HepG2 (cell line): Measurements from ENCODE around the gene CDC34.

Experiments used
- FOXA1 ChIP-seq, 2 experiments: fragments of 450-650 bp in 1 of 2; sonication (generic) in 1 of 2; formaldehyde crosslinking in 1 of 2; IDR thresholded peaks; 2 replicates each; pipeline versions ENCODE4 v1.4.0 to v1.6.1; 2016 to 2020; ENCODE audit warnings: missing genetic modification reagents in 1 of 2
- GATAD1 ChIP-seq: IDR thresholded peaks from 2 replicates; pipeline ENCODE4 v1.6.1; 2016; ENCODE audit warnings: missing genetic modification reagents, missing compliant biosample characterization
- RFX5 ChIP-seq: IDR thresholded peaks from 2 replicates; pipeline ENCODE4 v1.6.1; 2011; ENCODE audit warnings: low read depth, low read length, improper control_type of control experiment
- TAF1 ChIP-seq: sonication (generic); formaldehyde crosslinking; IDR thresholded peaks from 2 replicates; pipeline ENCODE4 v1.4.0; 2020; ENCODE audit warnings: missing genetic modification reagents
- ZFY ChIP-seq: sonication (generic); formaldehyde crosslinking; IDR thresholded peaks from 2 replicates; pipeline ENCODE4 v1.4.0; 2020; ENCODE audit warnings: missing genetic modification reagents
- ZNF24 ChIP-seq: fragments of 450-650 bp; IDR thresholded peaks from 2 replicates; pipeline ENCODE4 v1.6.1; 2017; ENCODE audit warnings: antibody characterized with exemption, mild to moderate bottlenecking
- ZNF331 ChIP-seq: sonication (generic); formaldehyde crosslinking; IDR thresholded peaks from 2 replicates; pipeline ENCODE4 v1.4.0; 2020; ENCODE audit warnings: missing genetic modification reagents
- ZNF562 ChIP-seq: sonication (generic); formaldehyde crosslinking; IDR thresholded peaks from 2 replicates; pipeline ENCODE4 v1.8.0; 2022; ENCODE audit warnings: missing genetic modification reagents, borderline replicate concordance
- TF ChIP-seq, protein P1 (sequence below): sonication (generic); formaldehyde crosslinking; IDR thresholded peaks from 2 replicates; pipeline ENCODE4 v1.5.1; 2020; ENCODE audit warnings: mild to moderate bottlenecking, moderate library complexity, missing genetic modification reagents
- TF ChIP-seq, protein P2 (sequence below): sonication (generic); formaldehyde crosslinking; IDR thresholded peaks from 2 replicates; pipeline ENCODE4 v1.5.0; 2020; ENCODE audit warnings: mild to moderate bottlenecking, missing genetic modification reagents
- TF ChIP-seq, protein P3 (sequence below): sonication (generic); formaldehyde crosslinking; IDR thresholded peaks from 2 replicates; pipeline ENCODE4 v1.4.0; 2020; ENCODE audit warnings: missing genetic modification reagents, borderline replicate concordance

DNA sequence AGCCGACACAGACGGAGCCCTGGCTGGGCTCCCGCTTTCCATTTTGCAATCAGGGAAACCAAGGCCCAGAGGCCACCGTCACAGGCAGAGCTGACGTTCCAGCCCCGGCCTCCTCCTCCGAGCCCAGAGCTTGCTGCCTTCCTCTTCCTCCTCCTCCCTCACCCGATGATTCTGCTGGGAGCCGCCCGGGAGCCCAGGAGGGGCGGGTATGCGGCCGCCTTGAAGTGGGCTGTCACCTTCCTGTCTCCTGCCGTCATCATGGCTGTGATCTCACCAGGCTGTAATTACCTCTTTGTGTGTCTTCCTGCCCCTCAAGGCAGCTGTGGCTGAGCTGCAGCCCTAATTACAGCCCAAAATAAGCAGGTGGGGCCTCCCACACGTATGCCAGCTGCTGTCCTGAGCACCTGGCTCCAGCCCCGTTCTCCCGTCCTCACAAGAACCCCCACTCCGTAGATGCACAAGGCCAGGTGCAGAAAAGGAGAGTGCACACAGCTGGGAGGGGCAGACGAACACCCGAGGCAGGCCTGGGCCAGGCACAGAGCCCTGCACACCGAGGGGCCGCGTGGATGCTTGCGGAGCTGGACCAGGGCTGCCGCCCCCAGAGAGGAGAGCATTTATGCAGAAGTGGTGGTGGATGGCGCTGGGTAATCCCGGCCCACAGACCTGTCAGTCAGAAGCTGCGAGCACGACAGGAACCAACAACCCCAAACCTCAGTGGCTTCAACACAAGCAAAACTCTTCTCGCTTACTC is 20.3 kb upstream of the CDC34 start:
- TF ChIP-seq GATAD1 (CRISPR knock-in tag) = no peak
- no peak for TF ChIP-seq ZNF24
- TF ChIP-seq ZNF562 (CRISPR knock-in tag) = no peak
- TF ChIP-seq, protein P1, sequence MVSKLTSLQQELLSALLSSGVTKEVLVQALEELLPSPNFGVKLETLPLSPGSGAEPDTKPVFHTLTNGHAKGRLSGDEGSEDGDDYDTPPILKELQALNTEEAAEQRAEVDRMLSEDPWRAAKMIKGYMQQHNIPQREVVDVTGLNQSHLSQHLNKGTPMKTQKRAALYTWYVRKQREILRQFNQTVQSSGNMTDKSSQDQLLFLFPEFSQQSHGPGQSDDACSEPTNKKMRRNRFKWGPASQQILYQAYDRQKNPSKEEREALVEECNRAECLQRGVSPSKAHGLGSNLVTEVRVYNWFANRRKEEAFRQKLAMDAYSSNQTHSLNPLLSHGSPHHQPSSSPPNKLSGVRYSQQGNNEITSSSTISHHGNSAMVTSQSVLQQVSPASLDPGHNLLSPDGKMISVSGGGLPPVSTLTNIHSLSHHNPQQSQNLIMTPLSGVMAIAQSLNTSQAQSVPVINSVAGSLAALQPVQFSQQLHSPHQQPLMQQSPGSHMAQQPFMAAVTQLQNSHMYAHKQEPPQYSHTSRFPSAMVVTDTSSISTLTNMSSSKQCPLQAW (CRISPR knock-in tag) = no peak
- TF ChIP-seq FOXA1 (IDR thresholded peaks at IDR 0.05) = no peak
- TF ChIP-seq FOXA1 (CRISPR knock-in tag; IDR thresholded peaks at IDR 0.05) = no peak
- TF ChIP-seq ZFY (CRISPR knock-in tag) = no peak
- no peak for TF ChIP-seq ZNF331 (CRISPR knock-in tag)
- TF ChIP-seq, protein P2, sequence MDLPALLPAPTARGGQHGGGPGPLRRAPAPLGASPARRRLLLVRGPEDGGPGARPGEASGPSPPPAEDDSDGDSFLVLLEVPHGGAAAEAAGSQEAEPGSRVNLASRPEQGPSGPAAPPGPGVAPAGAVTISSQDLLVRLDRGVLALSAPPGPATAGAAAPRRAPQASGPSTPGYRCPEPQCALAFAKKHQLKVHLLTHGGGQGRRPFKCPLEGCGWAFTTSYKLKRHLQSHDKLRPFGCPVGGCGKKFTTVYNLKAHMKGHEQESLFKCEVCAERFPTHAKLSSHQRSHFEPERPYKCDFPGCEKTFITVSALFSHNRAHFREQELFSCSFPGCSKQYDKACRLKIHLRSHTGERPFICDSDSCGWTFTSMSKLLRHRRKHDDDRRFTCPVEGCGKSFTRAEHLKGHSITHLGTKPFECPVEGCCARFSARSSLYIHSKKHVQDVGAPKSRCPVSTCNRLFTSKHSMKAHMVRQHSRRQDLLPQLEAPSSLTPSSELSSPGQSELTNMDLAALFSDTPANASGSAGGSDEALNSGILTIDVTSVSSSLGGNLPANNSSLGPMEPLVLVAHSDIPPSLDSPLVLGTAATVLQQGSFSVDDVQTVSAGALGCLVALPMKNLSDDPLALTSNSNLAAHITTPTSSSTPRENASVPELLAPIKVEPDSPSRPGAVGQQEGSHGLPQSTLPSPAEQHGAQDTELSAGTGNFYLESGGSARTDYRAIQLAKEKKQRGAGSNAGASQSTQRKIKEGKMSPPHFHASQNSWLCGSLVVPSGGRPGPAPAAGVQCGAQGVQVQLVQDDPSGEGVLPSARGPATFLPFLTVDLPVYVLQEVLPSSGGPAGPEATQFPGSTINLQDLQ (CRISPR knock-in tag) = no peak
- no peak for TF ChIP-seq RFX5
- TF ChIP-seq, protein P3, sequence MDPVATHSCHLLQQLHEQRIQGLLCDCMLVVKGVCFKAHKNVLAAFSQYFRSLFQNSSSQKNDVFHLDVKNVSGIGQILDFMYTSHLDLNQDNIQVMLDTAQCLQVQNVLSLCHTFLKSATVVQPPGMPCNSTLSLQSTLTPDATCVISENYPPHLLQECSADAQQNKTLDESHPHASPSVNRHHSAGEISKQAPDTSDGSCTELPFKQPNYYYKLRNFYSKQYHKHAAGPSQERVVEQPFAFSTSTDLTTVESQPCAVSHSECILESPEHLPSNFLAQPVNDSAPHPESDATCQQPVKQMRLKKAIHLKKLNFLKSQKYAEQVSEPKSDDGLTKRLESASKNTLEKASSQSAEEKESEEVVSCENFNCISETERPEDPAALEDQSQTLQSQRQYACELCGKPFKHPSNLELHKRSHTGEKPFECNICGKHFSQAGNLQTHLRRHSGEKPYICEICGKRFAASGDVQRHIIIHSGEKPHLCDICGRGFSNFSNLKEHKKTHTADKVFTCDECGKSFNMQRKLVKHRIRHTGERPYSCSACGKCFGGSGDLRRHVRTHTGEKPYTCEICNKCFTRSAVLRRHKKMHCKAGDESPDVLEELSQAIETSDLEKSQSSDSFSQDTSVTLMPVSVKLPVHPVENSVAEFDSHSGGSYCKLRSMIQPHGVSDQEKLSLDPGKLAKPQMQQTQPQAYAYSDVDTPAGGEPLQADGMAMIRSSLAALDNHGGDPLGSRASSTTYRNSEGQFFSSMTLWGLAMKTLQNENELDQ (CRISPR knock-in tag) = no peak
- TF ChIP-seq TAF1 = no peak
